Measurements from ENCODE around the gene GPATCH8.

GRCh38 chr17:44397479-44398440, 105.4 kb downstream of the GPATCH8 start:
- TF ChIP-seq EP300 (IDR thresholded peaks at IDR 0.05; ENCODE audit: borderline replicate concordance in 1 of 2, low read depth in 1 of 2, low read length in 1 of 2) (no peak), CTCF (IDR thresholded peaks at IDR 0.05) (no peak), REST (IDR thresholded peaks at IDR 0.05; ENCODE audit: low read depth, low read length) (no peak), IRF3 (IDR thresholded peaks at IDR 0.05; ENCODE audit: low read depth, low read length) (no peak), RAD21 (IDR thresholded peaks at IDR 0.05; ENCODE audit: low read length) (no peak), YY1 (IDR thresholded peaks at IDR 0.05; ENCODE audit: low read depth) (no peak), ZBTB33 (IDR thresholded peaks at IDR 0.05; ENCODE audit: borderline replicate concordance, low read depth) (no peak)
